ENCODE measurements around the gene LRP5.

The LRP5 gene

DNA sequence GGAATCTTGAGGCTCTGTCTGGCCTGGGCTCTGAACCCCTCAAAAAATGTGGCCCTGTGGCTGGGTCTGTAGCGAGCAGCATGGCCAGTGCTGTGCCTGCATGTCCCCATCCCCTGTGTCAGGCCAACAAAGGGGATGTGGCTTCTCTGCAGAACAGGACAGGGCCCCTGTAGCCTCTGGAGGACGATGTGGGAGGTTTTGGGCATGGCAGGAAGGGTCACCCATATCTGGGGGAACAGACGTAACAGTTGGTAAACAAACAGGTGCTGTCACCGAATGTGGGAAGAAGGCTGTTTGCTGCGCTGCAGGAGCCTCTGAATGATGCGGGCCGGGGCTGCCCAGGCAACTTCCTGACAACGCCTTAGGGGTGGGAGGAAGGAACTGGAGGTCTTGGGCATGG is 35.0 kb downstream of the LRP5 start:
- DNase-seq (ENCODE audit: low read depth) = no peak

GRCh38 chr11:68347841-68348240 is 35.5 kb downstream of the LRP5 start:
- no peak for DNase-seq (ENCODE audit: low read depth)

GRCh38 chr11:68349461-68350249 is 37.3 kb downstream of the LRP5 start:
- no peak for DNase-seq (ENCODE audit: low read depth)

DNA sequence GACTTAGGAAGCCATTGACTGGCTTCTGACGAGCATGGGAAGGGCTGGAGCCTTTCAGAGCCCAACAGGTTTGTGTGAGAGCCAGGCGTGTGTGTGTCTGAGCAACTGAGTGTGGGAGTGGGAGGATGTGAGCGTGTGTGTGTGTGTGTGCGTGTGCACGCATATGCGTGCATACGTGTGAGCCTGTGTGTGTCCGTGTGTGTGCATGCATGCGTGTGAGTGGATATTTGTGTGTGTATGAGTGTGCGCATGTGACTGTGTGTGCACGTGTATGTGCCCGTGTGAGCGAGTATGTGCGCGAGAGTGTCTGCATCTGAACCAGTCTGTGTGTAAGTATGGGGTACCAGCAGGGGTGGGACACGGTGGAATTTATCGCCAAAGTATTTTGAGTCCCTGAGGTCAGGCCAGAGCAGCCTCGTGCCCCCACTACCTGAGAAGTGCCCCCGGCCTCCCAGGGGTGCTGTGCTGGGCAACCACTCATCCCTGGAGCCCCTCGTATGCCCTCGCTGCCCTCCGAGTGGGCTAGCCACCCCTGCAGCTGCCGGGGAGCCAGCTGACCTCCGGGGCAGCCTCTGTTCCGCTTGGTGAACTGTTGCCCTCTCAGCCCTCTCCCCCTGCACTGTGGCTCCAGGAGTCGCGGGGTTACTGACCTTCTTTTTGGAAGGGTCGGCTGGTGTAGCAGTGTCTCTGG is 38.5 kb downstream of the LRP5 start:
- no peak for DNase-seq (ENCODE audit: low read depth)

DNA sequence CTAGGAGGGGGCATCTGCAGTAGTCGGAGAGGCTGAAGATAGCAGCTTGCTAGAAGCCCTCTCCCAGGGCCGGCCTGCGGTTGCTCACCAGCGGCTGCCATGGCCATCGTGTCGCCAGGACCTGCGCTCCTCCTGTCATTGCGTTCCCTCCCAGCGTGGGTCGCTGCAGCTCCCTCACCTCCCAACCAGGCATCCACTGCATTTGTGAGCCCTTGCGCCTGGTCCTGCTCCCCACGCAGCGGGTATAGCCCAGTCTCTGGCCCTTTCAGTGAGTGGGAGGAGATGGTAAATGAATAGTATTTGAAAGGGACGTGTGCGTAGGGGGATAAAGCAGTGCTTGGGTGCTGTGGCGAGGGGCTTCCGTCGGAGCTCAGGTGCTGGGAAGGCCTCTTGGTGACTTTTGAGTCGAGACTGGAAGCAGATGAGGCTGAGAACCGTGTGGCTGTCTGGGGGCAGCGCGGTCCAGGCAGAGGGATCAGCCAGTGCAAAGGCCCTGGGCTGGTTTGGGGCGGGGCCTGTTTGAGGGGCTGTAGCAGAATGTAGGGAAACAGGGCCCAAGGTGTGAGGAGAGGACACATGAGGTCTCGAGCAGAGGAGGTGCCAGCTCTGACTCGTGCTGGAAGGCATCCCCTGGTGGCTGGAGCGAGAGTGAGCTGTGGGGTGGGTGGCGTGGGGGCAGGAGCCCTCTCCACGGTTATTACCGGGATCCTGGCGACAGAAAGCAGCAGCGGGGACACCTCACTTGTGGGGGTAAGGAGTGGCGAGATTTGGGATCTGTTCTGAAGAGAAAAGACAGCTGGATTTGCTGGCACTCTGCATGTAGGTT is 39.3 kb downstream of the LRP5 start:
- DNase-seq (ENCODE audit: low read depth) = no peak

- no peak for DNase-seq (ENCODE audit: low read depth)
These were observed 40.2 kb downstream of the LRP5 start for GRCh38 chr11:68352591-68352990.

DNA sequence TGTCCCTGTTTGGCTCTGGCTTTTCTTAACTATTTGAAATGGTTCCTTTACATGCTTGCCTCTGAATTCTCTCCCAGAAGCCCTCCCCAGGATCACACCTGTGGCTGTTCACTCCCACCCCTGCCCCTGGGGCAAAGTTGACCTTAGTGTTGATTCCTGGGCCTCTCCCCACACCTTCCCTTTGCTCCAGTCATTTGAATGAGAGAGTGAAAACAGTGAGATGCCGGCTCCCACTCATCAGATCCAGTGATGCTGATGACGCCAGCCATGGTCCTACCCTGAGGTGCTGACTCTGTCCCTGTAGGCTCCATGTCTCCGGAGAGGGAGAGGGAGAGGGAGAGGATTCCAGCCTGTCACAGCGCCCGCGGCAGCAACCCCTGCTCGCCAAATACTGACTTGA is 40.7 kb downstream of the LRP5 start:
- DNase-seq (ENCODE audit: low read depth) = no peak

- DNase-seq (ENCODE audit: low read depth) = no peak
These were observed 41.3 kb downstream of the LRP5 start for GRCh38 chr11:68353669-68354068.

GRCh38 chr11:68354148-68354872 is 41.9 kb downstream of the LRP5 start:
- DNase-seq (ENCODE audit: low read depth) = no peak

DNA sequence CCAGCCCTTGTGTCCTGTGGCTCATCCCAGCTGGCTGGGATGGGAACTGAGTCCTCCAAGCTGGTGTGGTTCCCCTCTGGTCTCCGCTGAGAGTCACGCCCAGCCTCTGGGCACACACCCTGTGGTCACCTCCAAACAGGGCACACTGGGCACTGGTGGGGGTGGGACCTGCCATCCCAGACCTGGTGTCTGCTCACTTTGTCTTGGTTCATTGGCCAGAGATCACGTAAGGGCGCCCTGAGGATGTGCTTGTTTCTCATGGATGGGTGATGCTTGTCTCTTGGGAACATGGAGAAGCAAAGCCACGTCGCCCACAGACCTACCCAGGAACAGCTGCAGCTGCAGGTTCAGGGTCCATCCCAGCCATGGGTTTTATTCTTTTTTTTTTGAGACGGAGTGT is 43.1 kb downstream of the LRP5 start:
- DNase-seq (ENCODE audit: low read depth) = no peak

DNA sequence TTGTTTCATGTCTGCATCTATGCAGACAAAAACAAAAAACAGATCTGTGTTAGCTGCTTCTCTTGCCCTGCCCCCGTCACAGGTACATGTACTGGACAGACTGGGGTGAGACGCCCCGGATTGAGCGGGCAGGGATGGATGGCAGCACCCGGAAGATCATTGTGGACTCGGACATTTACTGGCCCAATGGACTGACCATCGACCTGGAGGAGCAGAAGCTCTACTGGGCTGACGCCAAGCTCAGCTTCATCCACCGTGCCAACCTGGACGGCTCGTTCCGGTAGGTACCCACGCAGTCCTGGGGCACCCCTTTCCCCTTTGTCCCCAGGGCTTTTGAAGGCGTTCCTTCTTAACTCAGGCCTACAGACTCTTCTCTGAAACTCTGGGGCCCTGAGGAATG is 45.2 kb downstream of the LRP5 start:
- DNase-seq (ENCODE audit: low read depth) = no peak

GRCh38 chr11:68358416-68358815 is 46.0 kb downstream of the LRP5 start:
- DNase-seq (ENCODE audit: low read depth) = no peak

- no peak for DNase-seq (ENCODE audit: low read depth)
These were observed 49.3 kb downstream of the LRP5 start for GRCh38 chr11:68361702-68362101.

DNA sequence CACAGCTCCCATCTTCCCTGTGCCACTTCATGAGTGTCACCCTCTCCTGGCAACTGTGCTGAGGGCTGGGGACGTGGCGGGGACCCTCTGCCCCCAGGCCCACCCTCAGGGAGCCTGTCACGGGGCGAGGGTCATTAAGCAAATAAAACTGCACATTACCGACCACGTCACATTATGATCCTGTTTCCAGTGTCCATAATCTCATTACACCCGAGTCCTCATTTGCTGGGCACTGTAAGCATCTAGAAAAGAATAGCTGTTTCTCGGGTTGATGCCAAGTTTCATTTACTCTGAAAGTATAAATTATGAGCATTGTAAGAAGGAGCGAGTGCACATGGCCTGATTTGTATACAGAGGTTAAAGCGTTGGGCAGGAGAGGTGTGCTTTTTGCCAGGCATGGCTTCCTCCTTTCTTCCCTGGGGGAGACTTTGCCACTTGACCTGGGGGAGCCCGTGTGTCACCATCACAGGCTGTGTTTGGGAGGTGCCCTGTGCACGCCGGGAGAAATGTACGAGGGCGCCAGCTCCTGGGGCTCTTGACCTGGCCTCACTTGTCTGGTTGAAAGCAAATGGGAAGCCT is 50.5 kb downstream of the LRP5 start:
- DNase-seq (ENCODE audit: low read depth) = no peak

GRCh38 chr11:68363776-68364175 is 51.4 kb downstream of the LRP5 start:
- DNase-seq (ENCODE audit: low read depth) = no peak

GRCh38 chr11:68364581-68364980 is 52.2 kb downstream of the LRP5 start:
- no peak for DNase-seq (ENCODE audit: low read depth)

DNA sequence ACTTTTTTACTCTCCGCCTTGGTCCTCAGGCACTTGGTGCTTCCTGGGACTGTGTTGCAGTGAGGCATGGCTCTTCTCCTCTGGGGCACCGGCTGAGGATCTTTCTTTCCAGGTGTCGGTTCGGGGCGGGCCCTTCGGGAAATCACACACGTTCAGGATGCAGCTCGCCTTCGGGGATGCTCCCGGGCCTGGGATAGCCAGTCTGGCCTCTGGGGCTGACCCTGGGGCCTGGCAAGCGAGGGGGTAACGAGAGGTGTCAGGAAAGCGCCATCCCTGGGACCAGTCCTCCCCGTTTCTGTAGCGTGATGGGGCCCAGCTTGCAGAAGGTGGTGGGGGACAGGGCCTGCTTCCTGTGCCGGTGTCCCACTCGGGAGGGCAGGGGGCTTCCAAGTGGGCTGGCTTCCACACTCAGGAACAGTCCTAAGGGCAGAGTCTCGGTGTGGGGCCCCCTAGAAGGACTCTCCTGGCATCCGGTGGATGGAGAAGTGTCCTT is 53.6 kb downstream of the LRP5 start:
- DNase-seq (ENCODE audit: low read depth) = no peak

DNA sequence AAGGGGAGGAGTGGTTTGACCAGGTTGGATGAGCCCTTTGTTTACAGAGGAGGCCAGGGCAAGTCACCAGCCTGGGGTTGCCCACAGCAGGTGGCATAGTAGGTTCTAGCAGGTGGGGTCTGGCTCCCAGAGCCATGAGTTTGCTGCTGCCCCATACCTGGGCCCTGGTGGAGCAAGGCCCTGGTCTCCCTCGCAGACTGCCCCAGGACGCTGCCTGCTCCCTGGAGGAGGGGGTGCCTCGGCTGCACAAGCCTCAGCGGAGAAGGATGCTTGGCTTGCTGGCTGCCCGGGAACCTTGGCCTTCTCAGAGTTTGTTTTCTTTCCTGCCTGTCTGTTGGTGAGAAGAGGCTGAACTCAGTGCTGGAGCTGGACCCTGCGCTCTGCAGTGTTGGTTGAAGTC is 54.9 kb downstream of the LRP5 start:
- DNase-seq (ENCODE audit: low read depth) = no peak

GRCh38 chr11:68369756-68370155 is 57.4 kb downstream of the LRP5 start:
- DNase-seq (ENCODE audit: low read depth) = no peak

DNA sequence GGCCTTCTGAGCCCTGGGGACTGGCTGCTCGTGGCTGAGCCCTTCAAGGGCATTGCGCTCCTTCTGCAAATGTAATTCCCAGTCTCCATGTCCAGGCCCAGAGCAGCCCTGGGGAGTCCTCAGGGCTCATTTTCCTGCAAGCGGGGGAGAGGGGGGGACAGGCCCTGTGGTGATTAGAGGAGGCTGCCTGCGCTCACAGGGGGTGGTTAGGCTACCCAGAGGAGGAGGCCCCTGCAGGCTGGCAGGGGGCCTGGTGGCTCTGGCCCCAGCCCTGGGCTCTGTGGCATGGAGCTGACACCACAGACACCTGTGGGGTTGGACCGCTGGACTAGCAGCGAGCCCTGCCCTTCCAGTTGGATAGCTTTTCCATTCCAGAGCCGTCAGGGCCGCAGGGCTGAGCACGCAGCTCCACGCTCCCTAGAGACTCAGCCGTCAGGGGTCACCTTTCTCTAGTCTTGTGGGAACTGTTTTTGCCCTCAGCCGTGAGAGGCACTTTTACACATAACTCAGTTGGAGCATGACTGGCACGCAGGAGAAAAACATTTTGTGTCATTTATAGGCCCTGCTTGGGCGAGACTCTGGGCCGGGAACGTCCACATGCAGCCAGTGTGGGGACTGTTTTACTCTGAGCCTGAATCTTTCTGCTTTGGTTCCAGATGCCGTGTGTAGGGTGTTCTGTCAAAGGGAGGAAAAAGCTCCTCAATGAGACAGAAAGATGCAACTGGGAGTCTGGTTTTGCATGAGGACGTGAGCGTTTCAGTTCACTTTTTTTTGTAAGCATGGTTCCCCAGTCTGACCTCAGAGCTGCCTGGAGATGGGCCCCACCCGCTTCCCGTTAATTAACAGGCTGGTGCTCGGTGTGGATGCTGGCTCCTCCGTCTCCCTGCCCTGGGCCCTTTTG is 58.1 kb downstream of the LRP5 start:
- DNase-seq (ENCODE audit: low read depth) = no peak

Data from T follicular helper cell (primary cell).